IPS-20b (cell line): ENCODE results near the gene PNMA6F.

Experiments
- H3K27ac ChIP-seq: one replicate; pipeline ENCODE4 v1.5.1; 2013; ENCODE audit warnings: low read length
- H3K27me3 ChIP-seq: 2 replicates; pipeline ENCODE4 v1.6.1; 2013; ENCODE audit warnings: mild to moderate bottlenecking, low read length, inconsistent platforms; ENCODE audit not compliant: insufficient read depth
- H3K36me3 ChIP-seq: 2 replicates; pipeline ENCODE4 v1.6.1; 2013; ENCODE audit warnings: low read depth, mild to moderate bottlenecking, inconsistent platforms, low read length, moderate library complexity; ENCODE audit not compliant: insufficient read depth
- H3K4me1 ChIP-seq: 2 replicates; pipeline ENCODE4 v1.6.1; 2013; ENCODE audit warnings: mild to moderate bottlenecking, control low read depth, inconsistent platforms, low read length, moderate library complexity; ENCODE audit not compliant: insufficient read depth
- H3K4me3 ChIP-seq: 2 replicates; pipeline ENCODE4 v1.5.1; 2013; ENCODE audit warnings: mild to moderate bottlenecking, low read length, inconsistent platforms
- H3K9ac ChIP-seq: 2 replicates; pipeline ENCODE4 v1.6.1; 2013; ENCODE audit warnings: low read depth, mild to moderate bottlenecking, inconsistent platforms, low read length, moderate library complexity
- H3K9me3 ChIP-seq: 2 replicates; pipeline ENCODE4 v1.6.1; 2013; ENCODE audit warnings: mild to moderate bottlenecking, low read depth, low read length, inconsistent platforms; ENCODE audit not compliant: insufficient read depth

PNMA6F gene

DNA sequence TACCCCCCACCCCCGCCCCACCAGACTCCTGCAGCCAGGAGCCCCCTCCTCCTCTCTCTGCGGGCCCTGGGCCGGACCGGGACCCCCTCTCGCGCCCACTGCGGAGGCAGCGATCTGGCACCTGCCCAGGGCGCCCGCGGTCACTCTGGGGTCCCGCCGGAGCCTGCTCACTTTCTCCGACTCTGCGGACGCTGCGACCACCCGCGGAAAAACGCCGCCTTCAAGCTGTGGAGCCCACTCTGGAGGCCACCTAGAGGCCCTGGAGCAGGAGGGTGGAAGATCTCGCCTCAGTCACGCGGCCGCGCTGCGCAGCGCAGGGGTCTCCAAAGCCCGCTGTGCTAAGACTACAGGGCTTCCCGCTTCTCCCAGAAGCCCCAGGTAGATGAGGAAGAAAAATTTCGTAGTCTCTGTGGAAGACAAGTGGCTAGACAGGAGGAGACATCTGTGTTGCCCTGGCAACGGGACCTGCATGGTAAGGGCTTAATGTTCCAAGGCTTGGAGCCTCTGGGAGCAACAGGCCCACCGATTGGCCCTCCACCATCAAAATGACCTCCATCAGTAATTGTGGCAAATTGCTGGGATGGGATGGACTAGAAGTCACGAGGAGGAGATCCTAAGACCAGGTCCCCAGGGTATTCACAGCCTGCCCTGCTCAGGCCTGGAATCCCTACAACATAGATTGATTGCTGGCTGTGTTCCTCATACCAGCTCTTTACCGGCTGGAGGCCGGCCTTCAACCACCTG lies at the start of gene PNMA6F:
Gene PNMA6F (minus strand): TSS at position 387 of the 744 bp plus-strand sequence. CDS start 1,093 bp downstream, outside the sequence.
- Histone ChIP-seq H3K27me3 (peaks cover 15% of the 10 kb centered on the region), H3K4me3 (peak within 1 kb of the TSS; percentile 63; the same call in 1 of the 2 replicates), H3K4me1 (no peaks in the 10 kb centered on the region), H3K27ac (no peak within 1 kb of the TSS), H3K36me3 (no peaks in the 10 kb centered on the region), H3K9ac (no peak within 1 kb of the TSS), H3K9me3 (no peaks in the 10 kb centered on the region)

GRCh38 chrX:153371256-153371655 lies 49.7 kb upstream of the PNMA6F start:
- Histone ChIP-seq H3K27me3 (no peaks in the 10 kb centered on the region), H3K36me3 (no peaks in the 10 kb centered on the region), H3K27ac (no peak overlapping the region), H3K9me3 (no peaks in the 10 kb centered on the region), H3K4me3 (no peak overlapping the region), H3K9ac (no peak overlapping the region), H3K4me1 (no peaks in the 10 kb centered on the region)

DNA sequence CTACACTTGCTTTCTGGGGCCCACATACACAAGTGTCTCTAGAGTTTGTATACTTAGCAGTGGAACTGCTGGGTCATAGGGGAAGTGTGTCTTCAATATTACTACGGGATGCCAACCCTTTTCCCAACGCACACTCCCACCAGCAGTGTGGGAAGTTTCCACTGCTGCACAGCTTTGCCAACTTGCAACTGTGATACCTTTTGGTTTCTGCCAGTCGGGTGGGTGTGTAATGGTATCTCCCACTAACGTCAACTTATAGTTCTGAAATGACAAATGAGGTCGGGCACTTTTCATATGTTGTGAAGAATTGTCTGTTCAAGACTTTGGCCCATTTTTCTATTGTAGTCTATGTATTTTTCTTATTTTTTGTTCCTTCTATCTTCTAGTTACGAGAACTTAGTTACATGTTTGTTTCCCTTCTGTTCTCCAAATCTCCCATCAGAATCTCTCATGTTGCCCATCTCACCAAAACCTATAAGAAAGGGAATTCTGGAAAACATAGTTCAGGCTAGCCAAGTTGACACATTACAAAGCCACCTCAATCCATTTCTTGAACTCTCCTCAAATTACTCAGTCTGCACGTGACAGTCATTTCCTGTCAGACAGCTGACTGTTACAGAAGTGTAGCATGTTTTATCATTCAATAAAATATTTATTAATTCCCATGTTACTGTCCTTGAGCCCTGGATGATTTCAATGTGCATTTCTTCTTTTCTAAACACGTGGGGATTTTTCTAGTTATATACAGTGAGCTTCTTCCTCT lies 48.9 kb upstream of the PNMA6F start:
- Histone ChIP-seq H3K9ac (no peak overlapping the region), H3K4me3 (no peak overlapping the region), H3K9me3 (no peaks in the 10 kb centered on the region), H3K27me3 (no peaks in the 10 kb centered on the region), H3K36me3 (no peaks in the 10 kb centered on the region), H3K4me1 (no peaks in the 10 kb centered on the region), H3K27ac (no peak overlapping the region)

GRCh38 chrX:153366878-153367538 lies 45.4 kb upstream of the PNMA6F start:
- Histone ChIP-seq H3K4me3 (no peak overlapping the region), H3K36me3 (no peaks in the 10 kb centered on the region), H3K4me1 (no peaks in the 10 kb centered on the region), H3K9ac (no peak overlapping the region), H3K27ac (no peak overlapping the region), H3K27me3 (no peaks in the 10 kb centered on the region), H3K9me3 (no peaks in the 10 kb centered on the region)

DNA sequence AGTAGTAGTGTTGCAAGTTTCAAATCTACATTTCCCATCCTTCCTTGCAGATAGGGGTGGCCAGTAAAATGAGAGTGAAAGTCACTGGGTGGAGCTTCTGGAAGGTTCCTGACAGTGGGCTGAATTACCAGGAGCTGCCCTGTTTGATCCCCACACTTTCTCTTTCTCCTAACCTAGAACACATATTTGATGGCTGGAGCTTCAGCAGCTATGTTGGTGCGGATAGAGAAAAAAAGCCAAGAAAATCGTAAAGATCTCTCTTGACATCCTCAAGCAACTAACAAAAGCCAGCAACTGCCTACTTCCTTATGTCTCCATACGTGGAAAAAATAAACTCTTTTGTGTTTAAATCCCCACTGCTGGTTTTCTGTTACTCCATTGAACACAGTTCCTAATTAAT lies 44.6 kb upstream of the PNMA6F start:
- H3K36me3 ChIP-seq, result no peaks in the 10 kb centered on the region
- no peaks in the 10 kb centered on the region for H3K9me3 ChIP-seq
- H3K27ac ChIP-seq, result no peak overlapping the region
- H3K9ac ChIP-seq, result no peak overlapping the region
- no peaks in the 10 kb centered on the region for H3K4me1 ChIP-seq
- no peaks in the 10 kb centered on the region for H3K27me3 ChIP-seq
- H3K4me3 ChIP-seq, result no peak overlapping the region

DNA sequence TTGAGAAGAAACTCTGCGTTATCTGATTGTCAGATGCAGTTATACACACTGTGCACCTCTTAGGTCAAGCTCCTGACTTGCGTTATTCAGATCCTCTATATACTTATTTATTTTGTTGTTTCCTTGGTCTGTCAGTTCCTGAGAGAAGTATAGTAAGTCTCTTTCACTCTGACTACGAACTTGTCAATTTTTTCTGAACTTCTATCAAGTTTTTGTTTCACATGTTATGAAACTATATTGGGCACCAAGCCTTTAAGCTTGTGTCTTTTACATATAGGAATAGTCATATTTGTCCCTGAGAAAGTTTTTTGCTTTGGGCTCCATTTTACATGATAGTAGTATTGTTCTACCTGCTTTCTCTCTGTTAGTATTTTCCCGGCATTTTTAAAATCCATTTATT lies 44.1 kb upstream of the PNMA6F start:
- Histone ChIP-seq H3K27ac (no peak overlapping the region), H3K9ac (no peak overlapping the region), H3K9me3 (no peaks in the 10 kb centered on the region), H3K4me3 (no peak overlapping the region), H3K4me1 (no peaks in the 10 kb centered on the region), H3K36me3 (no peaks in the 10 kb centered on the region), H3K27me3 (no peaks in the 10 kb centered on the region)

DNA sequence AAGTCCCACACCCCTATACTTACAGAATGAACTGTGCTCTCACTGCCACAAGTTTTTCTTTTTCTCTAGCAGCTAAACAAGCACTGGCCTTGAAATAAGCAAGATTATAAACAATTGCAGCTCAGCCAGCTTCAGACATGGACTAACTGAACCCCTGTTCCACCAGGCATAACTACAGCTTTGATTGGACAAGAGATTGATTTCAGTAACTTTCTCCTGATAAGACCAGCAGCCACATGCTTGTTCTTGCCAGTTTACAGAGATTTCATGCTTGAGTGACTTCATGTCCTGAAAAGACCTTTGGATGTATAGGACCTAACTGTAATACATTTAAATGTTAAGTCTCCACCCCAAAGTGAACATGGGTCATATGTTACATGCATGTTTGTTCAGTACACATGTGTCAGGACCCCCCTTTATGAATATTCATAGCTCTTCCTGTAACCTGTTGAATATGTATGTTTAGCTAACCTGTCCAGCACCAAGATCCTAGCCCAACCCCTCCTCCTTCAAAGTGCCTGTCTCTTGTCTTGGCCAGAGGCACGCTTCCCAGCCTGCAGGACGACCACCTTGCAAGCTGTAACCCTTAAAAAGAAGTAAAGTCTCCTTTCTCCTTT lies 40.3 kb upstream of the PNMA6F start:
- Histone ChIP-seq H3K4me1 (no peaks in the 10 kb centered on the region), H3K27me3 (no peaks in the 10 kb centered on the region), H3K9ac (no peak overlapping the region), H3K36me3 (no peaks in the 10 kb centered on the region), H3K4me3 (no peak overlapping the region), H3K9me3 (no peaks in the 10 kb centered on the region; the same call in 1 of the 2 replicates), H3K27ac (no peak overlapping the region)

GRCh38 chrX:153357877-153358276 lies 36.3 kb upstream of the PNMA6F start:
- H3K36me3 ChIP-seq, result no peaks in the 10 kb centered on the region
- H3K9me3 ChIP-seq, result no peaks in the 10 kb centered on the region; the same call in 1 of the 2 replicates
- H3K4me1 ChIP-seq, result no peaks in the 10 kb centered on the region
- H3K9ac ChIP-seq, result no peak overlapping the region
- no peaks in the 10 kb centered on the region for H3K27me3 ChIP-seq
- H3K4me3 ChIP-seq, result no peak overlapping the region
- H3K27ac ChIP-seq, result no peak overlapping the region

- H3K9ac ChIP-seq, result no peak overlapping the region
- no peaks in the 10 kb centered on the region for H3K9me3 ChIP-seq
- H3K4me1 ChIP-seq, result no peaks in the 10 kb centered on the region
- H3K27ac ChIP-seq, result no peak overlapping the region
- H3K27me3 ChIP-seq, result no peaks in the 10 kb centered on the region
- H3K4me3 ChIP-seq, result no peak overlapping the region
- H3K36me3 ChIP-seq, result peaks cover 18% of the 10 kb centered on the region; the same call in 1 of the 2 replicates
These were observed 31.8 kb upstream of the PNMA6F start for GRCh38 chrX:153353416-153353815.

DNA sequence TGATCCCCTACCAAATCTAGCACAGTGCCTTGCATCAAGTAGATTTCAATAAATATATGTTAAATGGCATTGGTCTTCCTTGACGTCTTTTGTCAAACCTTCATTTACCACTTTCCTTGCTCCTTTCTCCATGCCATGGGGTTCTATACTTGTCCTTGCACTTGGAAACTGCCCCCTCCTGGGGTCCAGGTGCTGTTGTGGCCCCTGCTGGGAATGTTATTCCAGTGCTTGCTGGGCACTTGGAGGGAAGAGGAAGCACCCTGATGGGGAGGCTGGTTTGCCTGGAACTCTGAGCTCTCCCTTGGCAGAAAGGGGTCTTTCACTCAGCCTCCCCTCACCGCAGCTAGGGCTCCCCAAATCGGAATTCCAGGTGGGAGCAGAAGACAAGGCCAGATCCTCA lies 31.3 kb upstream of the PNMA6F start:
- Histone ChIP-seq H3K36me3 (peaks cover 22% of the 10 kb centered on the region; the same call in 1 of the 2 replicates), H3K9me3 (no peaks in the 10 kb centered on the region), H3K27me3 (no peaks in the 10 kb centered on the region), H3K4me1 (no peaks in the 10 kb centered on the region), H3K4me3 (no peak overlapping the region), H3K9ac (no peak overlapping the region), H3K27ac (no peak overlapping the region)

GRCh38 chrX:153351981-153352380 lies 30.4 kb upstream of the PNMA6F start:
- Histone ChIP-seq H3K36me3 (peaks cover 24% of the 10 kb centered on the region; the same call in 1 of the 2 replicates), H3K27me3 (no peaks in the 10 kb centered on the region), H3K4me1 (no peaks in the 10 kb centered on the region), H3K4me3 (no peak overlapping the region), H3K9me3 (no peaks in the 10 kb centered on the region), H3K9ac (no peak overlapping the region), H3K27ac (no peak overlapping the region)
